Liver (tissue), 3 donors: ENCODE results near the gene FBP2.

Source experiments
- CTCF ChIP-seq: fragments of 150-350 bp; IDR thresholded peaks from 2 replicates; pipeline ENCODE4 v1.5.1; 2017; ENCODE audit warnings: improper control_type of control experiment, low read depth, low read length; ENCODE audit not compliant: missing input control
- GABPA ChIP-seq, 2 donors: IDR thresholded peaks in 1 of 2; conservative IDR thresholded peaks in 1 of 2; 2 replicates each; pipeline ENCODE4 v1.6.1; 2016; ENCODE audit warnings: antibody characterized with exemption in 2 of 2, mild to moderate bottlenecking in 1 of 2, moderate library complexity in 1 of 2
- TAF1 ChIP-seq: conservative IDR thresholded peaks from 2 replicates; pipeline ENCODE4 v1.6.1; 2016; ENCODE audit warnings: antibody characterized with exemption, mild to moderate bottlenecking
- donor health status: healthy.
- donor health status: healthy.

- TF ChIP-seq CTCF: no peak
- TF ChIP-seq TAF1: no peak
- no peak for TF ChIP-seq GABPA (IDR thresholded peaks at IDR 0.05 in 1 of 2, conservative IDR thresholded peaks at IDR 0.05 in 1 of 2)
Observed at GRCh38 chr9:94624629-94625028, 31.0 kb upstream of the FBP2 start.
